Hematopoietic multipotent progenitor cell treated with erythropoietin and hydrocortisone succinate and interleukin-3 and kit ligand, for 17 days (in vitro differentiated cells): ENCODE measurements around the gene PTPRU.

ENCODE experiments used
- DNase-seq: peaks from one replicate; pipeline ENCODE4 v3.0.0-alpha.2; 2015; ENCODE audit warnings: low spot score

The PTPRU gene

DNA sequence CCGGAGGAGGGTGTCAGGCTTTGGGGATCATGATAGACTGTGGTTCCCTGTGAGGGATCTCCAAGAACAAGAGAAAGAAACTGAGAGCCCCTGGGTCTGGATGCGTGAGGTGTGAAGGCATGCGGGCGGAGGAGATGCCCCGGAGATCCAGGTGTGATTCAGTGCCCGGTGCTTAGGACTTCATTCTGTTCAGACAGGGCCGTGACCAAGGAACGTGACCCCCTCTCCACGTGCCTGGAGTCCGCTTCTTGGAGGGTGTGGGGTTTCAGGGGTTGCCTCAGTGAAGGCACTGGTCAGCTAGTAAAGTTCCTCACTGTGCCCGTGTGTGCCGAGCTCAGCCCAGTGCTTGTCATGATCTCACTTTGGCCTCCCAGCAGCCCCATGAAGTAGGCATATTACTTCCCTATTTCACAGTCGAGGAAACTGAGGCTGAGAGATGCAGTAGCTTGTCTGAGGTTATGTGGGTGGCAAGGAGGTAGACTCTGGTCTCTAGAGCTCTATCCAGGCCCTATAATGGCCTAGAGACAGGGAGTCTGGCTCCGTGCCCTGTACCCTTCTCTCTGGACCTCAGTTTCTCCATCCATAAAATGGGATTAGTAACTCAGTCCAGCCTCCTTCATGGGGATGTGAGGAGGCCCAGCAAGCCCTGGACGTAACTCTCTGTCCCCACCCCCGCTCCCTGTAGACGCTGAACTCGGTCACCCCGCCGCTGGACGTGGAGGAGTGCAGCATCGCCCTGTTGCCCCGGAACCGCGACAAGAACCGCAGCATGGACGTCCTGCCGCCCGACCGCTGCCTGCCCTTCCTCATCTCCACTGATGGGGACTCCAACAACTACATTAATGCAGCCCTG is 81.0 kb downstream of the PTPRU start:
- no peak for DNase-seq

DNA sequence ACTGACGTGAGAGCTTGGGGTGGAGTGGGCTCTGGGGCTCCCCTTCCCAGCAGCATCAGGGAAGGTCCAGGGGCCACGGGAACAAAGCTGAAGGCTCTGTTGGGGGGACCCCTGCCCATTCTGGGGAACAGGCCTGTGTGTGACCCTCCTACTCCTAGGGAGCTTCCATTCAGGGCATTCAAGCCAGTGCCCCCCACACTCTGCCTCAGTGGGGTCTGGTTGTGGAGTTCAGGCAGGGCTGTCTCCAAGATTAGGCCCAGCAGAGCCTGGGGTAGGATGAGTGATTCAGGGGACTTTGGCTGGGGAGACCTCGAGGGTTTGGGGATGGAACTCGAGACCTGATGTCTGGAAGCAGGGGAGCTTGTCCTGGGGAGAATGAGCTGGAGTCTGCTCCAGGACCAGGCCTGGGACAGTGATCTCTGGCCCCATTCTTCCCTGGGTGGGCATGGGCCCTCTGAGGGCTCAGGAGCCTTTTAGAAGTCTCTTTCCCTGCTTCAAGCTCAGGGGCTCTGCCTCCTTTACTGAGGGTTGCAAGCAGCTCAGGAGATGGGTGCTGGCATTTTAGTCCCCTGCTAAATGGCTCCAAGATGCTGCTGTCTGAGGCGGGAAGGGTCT is 81.7 kb downstream of the PTPRU start:
- DNase-seq: no peak

DNA sequence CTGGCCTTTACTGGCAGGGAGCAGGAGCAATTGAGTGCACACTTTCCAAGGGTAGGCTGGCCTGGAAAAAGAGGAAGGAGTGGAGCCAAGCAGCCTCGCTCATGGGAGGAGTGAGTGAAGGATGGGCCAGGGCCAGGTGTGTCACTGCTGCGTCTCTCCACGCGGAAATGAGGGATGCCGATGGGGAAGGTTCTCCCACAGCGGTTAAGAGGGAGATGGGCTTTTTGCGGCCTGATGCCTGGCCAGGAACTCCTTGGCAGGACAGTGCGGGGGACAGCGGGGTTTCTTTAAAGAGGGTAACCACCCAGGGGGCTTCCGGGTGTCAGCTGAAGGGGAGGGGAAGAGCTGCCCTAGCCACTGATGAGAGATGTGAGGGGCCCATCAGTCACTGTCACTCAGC is 82.4 kb downstream of the PTPRU start:
- DNase-seq: no peak

DNA sequence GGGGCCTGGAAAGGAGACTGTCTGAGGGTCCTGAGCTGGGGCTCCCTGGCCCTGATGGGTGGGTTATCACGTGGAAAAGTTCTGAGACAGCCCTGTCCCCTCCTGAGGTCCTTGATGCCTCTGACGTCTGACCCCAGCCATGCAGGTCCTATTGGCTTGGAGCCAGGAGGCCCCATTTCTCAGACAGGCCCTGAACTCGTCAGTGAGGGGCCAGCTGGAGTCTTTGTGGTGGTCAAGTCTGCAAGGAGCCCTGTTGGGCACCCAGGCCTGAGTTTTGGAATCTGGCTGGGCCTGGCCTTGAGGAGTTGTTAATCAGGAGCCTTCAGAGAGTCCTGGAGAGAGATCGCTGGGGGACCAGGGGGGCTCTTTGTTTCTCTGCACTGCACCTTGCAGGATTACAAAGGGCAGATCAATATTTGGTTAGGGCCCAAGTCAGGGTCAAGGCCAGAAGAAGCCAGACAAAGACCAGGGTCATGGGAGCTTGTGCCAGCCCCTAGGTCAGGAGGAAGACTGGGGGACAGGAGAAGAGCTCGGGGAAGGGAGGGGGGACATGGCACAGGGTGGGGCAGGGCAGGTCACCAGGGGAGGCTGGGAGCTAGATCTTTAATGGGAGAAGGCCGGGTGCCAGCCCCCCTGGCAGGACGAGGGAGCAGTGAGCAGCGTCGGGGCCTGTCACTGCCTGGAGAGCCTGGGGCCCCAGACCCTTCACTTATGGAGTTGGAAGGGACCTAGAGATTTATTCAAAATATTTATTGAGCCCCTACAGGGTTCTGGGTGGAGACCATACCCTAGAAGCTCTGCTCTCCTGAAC is 83.2 kb downstream of the PTPRU start:
- no peak for DNase-seq

DNA sequence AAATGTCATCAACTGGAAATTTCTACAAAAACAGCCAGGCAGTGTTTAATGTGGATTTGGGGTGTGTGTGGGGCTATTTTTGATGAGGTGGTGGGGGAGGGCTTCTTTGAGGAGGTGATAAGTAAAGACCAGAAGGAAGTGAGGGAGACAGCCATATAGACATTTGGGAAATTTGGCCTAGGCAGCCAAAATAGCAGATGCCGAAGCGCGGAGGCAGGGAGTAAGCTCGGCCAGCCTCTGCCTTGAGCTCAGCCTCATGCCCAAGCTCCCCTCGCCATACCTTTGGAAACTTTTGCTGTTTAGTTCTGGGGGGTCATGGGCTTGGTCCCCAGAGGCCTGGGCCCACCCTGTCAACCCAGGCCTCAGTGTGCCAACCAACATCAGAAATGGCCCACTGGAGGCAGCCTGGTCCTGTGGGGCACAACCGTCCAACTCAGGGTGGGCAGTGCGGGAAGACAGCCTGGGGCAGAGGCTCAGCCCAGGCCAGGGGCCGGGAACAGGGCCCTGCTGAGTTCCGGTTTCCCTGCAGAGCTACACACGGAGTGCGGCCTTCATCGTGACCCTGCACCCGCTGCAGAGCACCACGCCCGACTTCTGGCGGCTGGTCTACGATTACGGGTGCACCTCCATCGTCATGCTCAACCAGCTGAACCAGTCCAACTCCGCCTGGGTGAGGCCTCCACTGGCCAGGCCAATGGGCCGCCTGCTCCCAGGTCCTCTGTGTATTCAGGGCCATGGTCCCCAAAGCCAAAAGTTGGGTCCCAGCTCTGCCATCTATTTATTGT is 84.0 kb downstream of the PTPRU start:
- no peak for DNase-seq

DNA sequence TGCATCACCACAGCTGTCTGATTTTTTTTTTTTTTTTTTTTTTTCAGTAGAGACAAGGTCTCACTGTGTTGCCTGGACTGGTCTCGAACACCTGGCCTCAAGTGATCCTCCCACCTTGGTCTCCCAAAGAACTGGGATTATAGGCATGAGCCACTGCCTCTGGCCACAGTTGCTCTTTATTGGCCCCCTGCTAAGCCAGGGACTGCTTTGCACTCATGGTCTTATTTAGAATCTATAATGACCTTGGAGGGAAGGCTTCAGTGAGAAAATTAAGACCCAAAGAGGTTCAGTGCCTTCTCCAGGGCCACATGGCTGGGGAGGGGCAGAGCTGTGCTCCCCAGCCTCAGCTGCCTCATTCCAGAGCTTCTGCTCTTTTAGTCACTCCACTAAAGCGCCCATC is 84.9 kb downstream of the PTPRU start:
- DNase-seq: no peak

DNA sequence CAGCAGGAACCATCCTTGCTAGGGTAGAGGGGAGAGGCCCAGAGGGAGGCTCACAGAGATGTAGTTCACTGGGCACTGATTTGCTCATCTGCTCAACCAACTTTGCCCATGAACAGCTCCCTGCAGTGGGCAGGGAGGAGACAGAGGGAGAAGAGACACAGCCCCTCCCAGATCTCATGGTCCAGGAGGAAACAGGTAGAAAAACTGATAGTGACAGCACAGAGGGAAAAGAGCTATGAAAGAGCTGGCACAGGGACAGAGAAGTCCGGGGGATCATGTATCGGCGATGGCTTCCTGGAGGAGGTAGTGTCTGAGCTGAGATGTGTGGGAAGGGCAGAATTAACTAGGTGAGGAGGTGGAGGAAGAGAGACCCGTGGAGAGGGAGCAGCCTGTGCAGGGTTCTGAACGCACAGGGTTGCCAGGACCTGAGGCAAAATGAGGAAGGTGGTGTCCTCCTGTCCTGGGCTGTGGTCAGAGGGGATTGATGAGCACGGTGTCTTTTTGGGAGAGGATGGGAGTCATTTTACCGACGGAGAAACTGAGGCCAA is 85.9 kb downstream of the PTPRU start:
- no peak for DNase-seq

DNA sequence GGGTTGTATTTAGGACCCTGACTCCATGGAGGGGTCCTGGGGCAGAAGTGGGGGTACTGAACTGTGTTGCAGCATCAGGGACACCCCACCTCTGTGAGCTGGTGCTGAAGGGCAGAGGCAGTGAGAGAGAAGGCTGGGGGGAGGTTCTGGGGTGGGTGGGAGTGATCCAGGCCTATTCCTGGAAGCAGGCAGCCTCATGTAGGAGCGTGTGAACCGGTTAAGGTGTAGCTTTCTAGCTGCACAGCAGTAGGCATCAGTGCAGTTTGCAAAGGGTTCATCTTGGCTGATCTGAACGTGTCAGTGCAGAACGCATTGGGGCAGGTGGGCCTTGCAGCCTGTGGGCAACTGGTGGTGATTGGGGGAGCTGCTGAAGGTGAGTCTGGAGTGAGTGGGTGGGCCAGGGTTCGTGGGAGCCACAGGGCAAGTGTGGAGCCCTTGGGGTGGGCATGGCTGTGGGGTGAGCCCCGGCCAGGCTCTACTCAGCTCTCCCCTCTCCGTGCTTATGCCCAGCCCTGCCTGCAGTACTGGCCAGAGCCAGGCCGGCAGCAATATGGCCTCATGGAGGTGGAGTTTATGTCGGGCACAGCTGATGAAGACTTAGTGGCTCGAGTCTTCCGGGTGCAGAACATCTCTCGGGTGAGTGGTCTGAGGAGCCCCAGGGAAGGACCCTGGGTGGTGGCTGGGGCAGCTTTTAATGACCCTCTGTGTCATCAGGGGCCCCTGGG is 86.7 kb downstream of the PTPRU start:
- no peak for DNase-seq

DNA sequence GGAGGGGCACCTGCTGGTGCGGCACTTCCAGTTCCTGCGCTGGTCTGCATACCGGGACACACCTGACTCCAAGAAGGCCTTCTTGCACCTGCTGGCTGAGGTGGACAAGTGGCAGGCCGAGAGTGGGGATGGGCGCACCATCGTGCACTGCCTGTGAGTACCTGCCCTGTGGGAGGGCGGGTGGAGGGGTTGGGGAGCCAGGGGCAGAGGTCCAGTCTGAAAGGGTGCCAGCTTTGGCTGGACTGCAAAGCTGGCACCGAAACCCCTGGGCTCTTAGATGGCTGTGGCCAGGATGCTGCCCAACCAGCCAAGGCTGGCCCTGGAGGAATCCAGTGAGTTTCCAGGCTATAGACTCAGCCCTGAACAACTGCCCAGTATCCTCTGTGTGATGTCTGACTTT is 87.3 kb downstream of the PTPRU start:
- DNase-seq: no peak

DNA sequence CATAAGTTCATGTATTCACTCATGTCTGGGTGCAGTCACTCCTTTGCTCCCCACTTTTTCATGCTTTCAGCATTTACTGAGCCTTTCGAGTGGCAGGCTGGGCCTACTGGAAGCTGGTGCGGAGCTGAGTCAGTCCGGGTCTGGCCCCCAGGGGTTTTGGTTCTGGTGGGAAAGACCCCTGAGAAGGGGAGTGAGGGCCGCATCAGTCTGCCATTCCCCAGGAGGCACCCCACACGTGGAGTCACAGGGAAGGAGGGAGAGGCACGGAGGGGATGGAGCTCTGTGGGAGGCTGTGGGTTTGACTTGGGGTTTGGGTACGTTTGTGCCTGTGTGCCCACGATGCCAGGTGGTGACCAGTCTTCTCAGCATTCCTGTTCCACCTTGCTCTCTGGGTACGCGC is 87.9 kb downstream of the PTPRU start:
- no peak for DNase-seq

DNA sequence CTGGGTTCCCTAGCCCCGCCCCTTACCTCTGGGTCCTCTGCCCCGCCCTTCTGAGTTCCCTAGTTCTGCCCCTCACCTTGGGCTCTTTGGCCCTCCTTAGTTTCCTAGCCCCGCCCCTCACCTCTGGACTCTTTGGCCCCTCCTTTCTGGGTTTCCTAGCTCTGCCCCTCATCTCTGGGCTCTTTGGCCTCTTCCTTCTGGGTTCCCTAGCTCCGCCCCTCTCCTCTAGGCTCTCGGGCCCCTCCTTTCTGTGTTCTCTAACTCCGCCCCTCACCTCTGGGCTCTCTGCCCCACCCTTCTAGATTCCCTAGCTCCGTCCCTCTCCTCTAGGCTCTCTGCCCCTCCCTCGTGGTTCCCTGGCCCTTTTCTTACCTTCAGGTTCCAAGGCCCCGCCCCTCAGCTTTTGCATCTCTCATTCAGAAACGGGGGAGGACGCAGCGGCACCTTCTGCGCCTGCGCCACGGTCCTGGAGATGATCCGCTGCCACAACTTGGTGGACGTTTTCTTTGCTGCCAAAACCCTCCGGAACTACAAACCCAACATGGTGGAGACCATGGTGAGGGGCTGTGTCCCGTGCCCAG is 88.5 kb downstream of the PTPRU start:
- no peak for DNase-seq

DNA sequence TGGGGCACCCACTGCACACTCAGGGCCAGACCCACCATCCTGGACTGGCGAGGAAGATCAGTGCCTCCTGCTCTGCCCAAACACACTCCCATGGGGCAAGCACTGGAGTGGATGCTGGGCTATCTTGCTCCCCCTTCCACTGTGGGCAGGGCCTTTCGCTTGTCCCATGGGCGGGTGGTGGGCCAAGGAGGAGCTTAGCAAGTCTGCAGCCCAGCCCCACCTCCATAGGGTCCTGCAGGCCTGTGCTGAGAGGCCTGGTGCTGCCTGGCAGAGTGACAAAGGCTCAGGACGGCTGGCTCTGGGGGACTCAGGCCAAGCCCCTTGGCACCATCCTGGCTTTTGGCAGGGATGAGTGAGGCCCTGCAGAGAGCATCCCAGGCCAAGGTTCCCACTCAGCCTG is 89.4 kb downstream of the PTPRU start:
- DNase-seq: no peak

DNA sequence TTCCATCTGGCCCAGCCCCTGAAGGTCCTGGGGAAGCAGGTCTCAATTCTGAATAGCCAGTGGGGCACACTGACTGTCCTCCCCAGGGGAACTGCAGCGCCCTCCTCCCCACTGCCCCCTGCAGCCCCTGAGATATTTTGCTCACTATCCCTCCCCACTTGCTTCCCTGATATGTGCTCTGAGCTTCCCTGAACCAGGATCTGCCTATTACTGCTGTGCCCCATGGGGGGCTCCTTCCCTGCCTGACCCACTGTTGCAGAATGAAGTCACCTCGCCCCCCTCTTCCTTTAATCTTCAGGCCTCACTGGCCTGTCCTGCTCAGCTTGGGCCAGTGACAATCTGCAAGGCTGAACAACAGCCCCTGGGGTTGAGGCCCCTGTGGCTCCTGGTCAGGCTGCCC is 89.8 kb downstream of the PTPRU start:
- DNase-seq: no peak

DNA sequence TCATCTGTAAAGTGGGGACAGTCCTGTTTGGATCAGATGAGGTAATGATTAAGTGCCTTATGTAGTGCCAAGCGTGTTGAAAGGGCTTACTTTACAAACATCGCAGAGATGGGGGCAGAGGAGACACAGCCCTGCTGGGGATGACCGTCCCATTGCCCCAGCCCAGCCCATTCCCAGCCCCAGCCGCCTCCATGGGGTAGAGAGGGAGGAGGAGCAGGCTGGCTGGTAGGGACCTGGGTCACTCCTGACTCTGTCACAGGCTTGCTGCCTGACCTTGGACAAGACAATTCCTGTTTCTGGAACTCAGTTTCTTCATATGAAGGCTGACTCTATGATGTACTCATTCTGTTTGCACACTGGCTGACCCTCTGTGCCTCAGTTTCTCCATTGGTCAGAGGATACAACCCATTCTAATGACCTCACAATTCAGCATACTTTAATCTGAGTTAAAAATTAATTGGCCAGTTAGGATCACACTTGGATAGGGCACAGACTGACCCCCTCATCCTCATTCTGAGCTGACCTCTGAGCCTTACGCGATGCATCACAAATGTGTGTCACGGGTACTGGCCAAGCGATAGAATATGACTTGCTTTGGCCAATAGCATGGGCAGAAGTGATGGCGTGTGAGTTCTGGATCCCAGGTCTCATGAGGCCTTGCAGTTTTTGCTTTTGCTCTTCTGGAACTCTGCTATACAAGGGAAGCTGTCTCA is 91.1 kb downstream of the PTPRU start:
- DNase-seq: no peak

DNA sequence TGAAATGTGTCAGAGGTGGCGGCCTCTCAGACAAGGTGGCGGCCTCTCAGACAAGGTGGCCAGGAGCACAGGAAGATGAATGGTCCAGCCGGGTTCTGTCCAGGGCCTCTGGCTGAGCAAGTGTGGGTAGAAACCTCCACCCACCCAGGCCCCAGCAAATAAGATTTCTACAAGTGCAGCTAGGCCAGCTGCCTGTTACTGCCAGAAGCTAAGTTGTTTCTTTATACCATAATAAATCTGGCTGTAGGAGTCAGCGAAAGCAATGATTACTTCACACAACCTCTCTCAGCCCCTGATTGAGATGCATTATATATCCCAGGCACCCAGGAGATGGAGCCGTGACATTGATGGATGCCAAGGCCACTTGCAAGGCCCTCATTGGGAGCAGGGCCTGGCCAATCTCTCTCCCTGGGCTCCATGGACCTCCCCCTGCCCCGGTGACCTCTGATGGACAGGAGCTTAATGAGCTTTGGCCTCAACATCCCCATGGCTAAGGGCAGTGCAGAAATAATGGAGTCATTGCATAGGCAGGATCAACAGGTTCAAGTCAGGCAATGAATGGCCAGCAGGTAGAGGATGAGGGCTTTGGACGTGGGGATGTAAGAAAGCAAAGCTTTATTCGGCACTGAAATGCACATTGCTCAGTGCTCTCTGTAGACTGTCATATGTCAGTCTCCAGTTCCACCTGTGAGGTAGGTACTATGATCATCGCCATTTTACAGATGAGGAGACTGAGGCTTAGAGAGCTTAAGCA is 92.9 kb downstream of the PTPRU start:
- DNase-seq: no peak

DNA sequence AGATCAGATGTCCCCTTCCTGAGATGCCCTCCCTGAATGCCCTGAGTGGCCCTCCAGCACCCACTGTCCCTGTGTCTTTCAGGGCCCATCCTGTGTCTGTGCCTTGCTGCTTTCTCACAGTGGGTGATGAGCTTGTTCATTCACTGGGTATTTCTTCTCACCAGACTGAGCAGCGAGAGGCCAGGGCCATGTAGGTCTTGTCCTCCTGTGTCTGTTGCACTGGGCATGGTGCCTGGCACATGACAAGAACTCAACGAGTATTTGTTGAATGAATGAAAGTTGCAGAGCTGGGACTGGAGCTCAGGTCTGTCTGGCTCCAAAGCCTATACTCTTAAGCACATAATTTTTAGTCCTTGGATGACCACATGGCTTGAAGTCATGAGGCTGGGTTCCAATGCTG is 93.8 kb downstream of the PTPRU start:
- DNase-seq: no peak

DNA sequence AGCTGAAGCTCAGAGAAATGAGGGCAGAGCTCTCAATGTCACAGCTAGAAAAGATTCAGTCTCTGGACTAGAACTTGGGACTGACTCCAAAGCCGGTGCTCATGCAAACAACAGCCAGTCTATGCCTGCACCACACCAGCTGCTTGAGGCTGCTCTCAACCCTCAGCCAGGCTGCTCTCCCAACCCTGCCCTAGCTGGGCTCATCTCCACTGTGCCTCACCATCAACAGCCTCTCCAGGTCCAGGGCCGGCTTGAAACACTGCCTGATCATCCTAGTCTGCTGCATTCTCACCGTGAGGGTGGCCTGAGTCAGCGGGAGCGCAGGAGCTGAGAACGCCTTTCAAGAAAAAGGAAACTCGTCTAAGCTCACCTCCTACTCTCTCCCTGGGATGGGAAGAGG is 94.5 kb downstream of the PTPRU start:
- DNase-seq: no peak

DNA sequence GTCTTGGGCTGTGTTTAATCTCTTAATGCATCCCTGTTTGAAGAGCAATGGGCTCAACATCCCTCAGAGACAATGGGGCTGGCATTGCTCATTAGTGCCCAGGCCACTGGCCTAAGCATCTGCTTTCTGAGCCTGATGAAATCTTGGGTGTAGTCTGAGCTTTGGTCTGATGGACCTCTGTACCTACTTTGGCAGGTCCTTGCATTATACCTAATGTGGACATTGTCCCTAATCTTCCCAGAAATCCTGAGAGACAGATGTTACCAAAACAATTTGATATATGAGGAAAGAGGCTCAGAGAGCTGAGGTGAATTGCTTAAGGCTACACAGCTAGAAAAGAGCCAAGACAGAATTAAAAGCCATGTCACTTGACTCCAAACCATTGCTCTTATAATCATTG is 95.0 kb downstream of the PTPRU start:
- DNase-seq: no peak

DNA sequence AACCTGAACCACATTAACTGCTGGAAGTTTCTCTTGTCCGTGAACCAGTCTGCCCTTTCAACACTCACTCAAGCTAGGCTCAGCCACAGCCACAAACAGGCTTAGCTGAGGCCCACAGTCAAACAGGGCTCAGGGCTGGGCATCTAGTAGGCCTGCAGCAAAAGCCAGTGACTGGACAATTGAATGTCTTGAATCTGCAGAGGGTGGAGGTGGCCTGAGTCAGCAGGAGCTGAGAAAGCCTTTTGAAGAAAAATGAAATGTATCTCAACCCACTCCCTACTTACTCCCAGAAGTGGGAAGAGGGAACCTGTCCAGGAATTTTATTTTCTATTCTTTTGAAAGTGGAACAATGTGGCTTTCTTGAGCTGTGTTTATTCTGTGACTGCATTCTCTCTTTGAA is 95.4 kb downstream of the PTPRU start:
- DNase-seq: no peak
